Right atrium auricular region (tissue), 2 donors: Measurements from ENCODE around the gene CDC26. TPM values are rescaled to one million over a fixed set of nuclear protein-coding genes. Genes with fewer than 3 reads are reported as not detected.

Source experiments
- DNase-seq: peaks from one replicate; pipeline ENCODE4 v3.0.0-alpha.2; 2019; ENCODE audit warnings: low spot score
- H3K27ac ChIP-seq, 2 donors: fragments of 200-600 bp; sonication (generic); 1 replicate in 1 of 2; 2 replicates in 1 of 2; pipeline ENCODE4 v1.5.1; 2016 to 2019
- H3K27me3 ChIP-seq, 2 donors: fragments of 200-600 bp; sonication (generic); one replicate each; pipeline versions ENCODE4 v1.5.1 to v1.6.0; 2017 to 2019
- H3K36me3 ChIP-seq: fragments of 200-600 bp; sonication (generic); one replicate; pipeline ENCODE4 v1.5.1; 2016
- H3K4me1 ChIP-seq, 2 donors: fragments of 200-600 bp; sonication (generic); one replicate each; pipeline versions ENCODE4 v1.5.1 to v1.6.0; 2017 to 2019
- H3K4me3 ChIP-seq, 2 donors: fragments of 200-600 bp; sonication (generic); 1 replicate in 1 of 2; 2 replicates in 1 of 2; pipeline ENCODE4 v1.5.1; 2017 to 2019; ENCODE audit warnings: mild to moderate bottlenecking in 1 of 2, moderate library complexity in 1 of 2
- H3K9me3 ChIP-seq, 2 donors: fragments of 200-600 bp; sonication (generic); one replicate each; pipeline ENCODE4 v1.5.1; 2019
- total RNA-seq, 2 donors: library from RNA; depleted of rRNA; stranded (reverse); fragments of >200 nt; gene quantifications; one replicate each; pipeline ENCODE4 v1.1.0, GENCODE V29; 2016
- TF ChIP-seq, protein P1 (sequence below), 2 donors: fragments of 200-600 bp; sonication (generic); IDR thresholded peaks; one replicate each; pipeline ENCODE4 v1.5.1; 2019; ENCODE audit warnings: antibody characterized with exemption in 2 of 2

CDC26 gene
- total RNA-seq: 10 to 100 TPM; 31.7 to 42.6 TPM

GRCh38 chr9:113275157-113276131, at the start of gene CDC26, which contains the start of gene PRPF4:
Gene CDC26 (minus strand): TSS chr9:113275572. CDS start chr9:113272507, 3,065 bp downstream.
Gene PRPF4 (plus strand): TSS chr9:113275658. CDS start chr9:113275744, 86 bp downstream.
- H3K27ac ChIP-seq: peak within 1 kb of the TSS; percentile 93 to 96
- DNase-seq: peak; percentile 98
- peak within 1 kb of the TSS; percentile 76 to 90 for H3K4me3 ChIP-seq
- TF ChIP-seq, protein P1, sequence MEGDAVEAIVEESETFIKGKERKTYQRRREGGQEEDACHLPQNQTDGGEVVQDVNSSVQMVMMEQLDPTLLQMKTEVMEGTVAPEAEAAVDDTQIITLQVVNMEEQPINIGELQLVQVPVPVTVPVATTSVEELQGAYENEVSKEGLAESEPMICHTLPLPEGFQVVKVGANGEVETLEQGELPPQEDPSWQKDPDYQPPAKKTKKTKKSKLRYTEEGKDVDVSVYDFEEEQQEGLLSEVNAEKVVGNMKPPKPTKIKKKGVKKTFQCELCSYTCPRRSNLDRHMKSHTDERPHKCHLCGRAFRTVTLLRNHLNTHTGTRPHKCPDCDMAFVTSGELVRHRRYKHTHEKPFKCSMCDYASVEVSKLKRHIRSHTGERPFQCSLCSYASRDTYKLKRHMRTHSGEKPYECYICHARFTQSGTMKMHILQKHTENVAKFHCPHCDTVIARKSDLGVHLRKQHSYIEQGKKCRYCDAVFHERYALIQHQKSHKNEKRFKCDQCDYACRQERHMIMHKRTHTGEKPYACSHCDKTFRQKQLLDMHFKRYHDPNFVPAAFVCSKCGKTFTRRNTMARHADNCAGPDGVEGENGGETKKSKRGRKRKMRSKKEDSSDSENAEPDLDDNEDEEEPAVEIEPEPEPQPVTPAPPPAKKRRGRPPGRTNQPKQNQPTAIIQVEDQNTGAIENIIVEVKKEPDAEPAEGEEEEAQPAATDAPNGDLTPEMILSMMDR (IDR thresholded peaks at IDR 0.05): no peak
- no peaks in the 10 kb centered on the region for H3K9me3 ChIP-seq
- H3K4me1 ChIP-seq: peaks cover 0 to 23% of the 10 kb centered on the region in 2 donors
- peaks cover 47% of the 10 kb centered on the region for H3K36me3 ChIP-seq
- no peaks in the 10 kb centered on the region for H3K27me3 ChIP-seq

- Histone ChIP-seq H3K4me3 (no peak overlapping the region), H3K27ac (no peak overlapping the region), H3K9me3 (no peaks in the 10 kb centered on the region), H3K4me1 (peaks cover 0 to 3% of the 10 kb centered on the region in 2 donors), H3K27me3 (no peaks in the 10 kb centered on the region), H3K36me3 (no peaks in the 10 kb centered on the region)
- no peak for DNase-seq
- TF ChIP-seq, protein P1 (IDR thresholded peaks at IDR 0.05): no peak
These were observed 47.3 kb upstream of the CDC26 start for GRCh38 chr9:113322671-113323070.

GRCh38 chr9:113320051-113320450, 44.7 kb upstream of the CDC26 start:
- Histone ChIP-seq H3K4me3 (no peak overlapping the region), H3K27ac (no peak overlapping the region), H3K27me3 (no peaks in the 10 kb centered on the region), H3K36me3 (no peaks in the 10 kb centered on the region), H3K4me1 (no peaks in the 10 kb centered on the region), H3K9me3 (no peaks in the 10 kb centered on the region)
- DNase-seq: no peak
- TF ChIP-seq, protein P1 (IDR thresholded peaks at IDR 0.05): no peak

GRCh38 chr9:113319054-113319453, 43.7 kb upstream of the CDC26 start:
- TF ChIP-seq, protein P1 (IDR thresholded peaks at IDR 0.05): no peak
- H3K36me3 ChIP-seq: no peaks in the 10 kb centered on the region

DNA sequence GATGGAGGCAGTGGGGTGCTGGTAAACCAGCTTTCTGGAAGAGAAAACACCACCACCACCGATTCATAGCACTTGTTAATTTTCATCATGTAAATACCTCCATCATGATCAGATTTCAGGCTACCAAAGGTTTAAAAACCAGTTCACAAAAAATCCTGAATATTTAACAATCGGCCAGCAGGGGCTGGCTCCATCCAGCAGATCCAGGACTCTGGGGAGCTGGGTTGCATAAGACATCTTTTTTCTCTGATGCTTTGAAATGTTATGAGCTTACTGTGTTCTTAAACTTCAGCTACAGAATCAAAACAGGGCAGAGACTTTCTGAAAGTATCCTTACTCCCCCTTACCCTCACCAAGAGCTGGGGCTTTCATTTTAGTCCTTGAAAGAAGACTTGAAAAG, 42.4 kb upstream of the CDC26 start:
- Histone ChIP-seq H3K27ac (no peak overlapping the region), H3K9me3 (no peaks in the 10 kb centered on the region), H3K27me3 (no peaks in the 10 kb centered on the region), H3K36me3 (no peaks in the 10 kb centered on the region), H3K4me1 (no peaks in the 10 kb centered on the region), H3K4me3 (no peak overlapping the region)
- TF ChIP-seq, protein P1 (IDR thresholded peaks at IDR 0.05): peak in 1 of 2 donors; percentile 24
- no peak for DNase-seq

More at GRCh38 chr9:113319054-113319453, 43.7 kb upstream of the CDC26 start:
- H3K27me3 ChIP-seq: no peaks in the 10 kb centered on the region
- no peak overlapping the region for H3K27ac ChIP-seq
- H3K4me1 ChIP-seq: no peaks in the 10 kb centered on the region
- H3K9me3 ChIP-seq: no peaks in the 10 kb centered on the region
- no peak for DNase-seq
- H3K4me3 ChIP-seq: no peak overlapping the region
